Naive thymus-derived CD8-positive, alpha-beta T cell (primary cell): ENCODE data around the gene HELZ. TPM values are rescaled to one million over a fixed set of nuclear protein-coding genes. Genes with fewer than 3 reads are reported as not detected.
A peak's percentile ranks its signal among the peaks of the same experiment; 100 is the strongest.

Experiments
- ATAC-seq, 2 donors: fragments of 150-1000 bp; cut with Tn5 transposase in 1 of 2; sonication (Bioruptor Pico), chemical (Tn5 transposase) in 1 of 2; 1 replicate in 1 of 2; 2 replicates in 1 of 2; pipeline ENCODE4 v1.10.0; 2021; ENCODE audit warnings: mild to moderate bottlenecking in 2 of 2, moderate library complexity in 2 of 2
- POLR2A ChIA-PET: fragments of 350-600 bp; sonication (Branson Sonifier 250); formaldehyde crosslinking; loops from one replicate; lab custom pipeline; 2021; ENCODE audit warnings: antibody characterized with exemption; lab: Charles Lee
- DNase-seq, 10 donors: peaks; one replicate each; pipeline versions ENCODE4 v3.0.0 to v3.0.0-alpha.2; 2020 to 2022
- H3K27ac Mint-ChIP-seq, 10 donors: one replicate each; pipeline ENCODE4 v1.8.0; 2020 to 2022; ENCODE audit warnings: mild to moderate bottlenecking in 10 of 10, mixed read lengths in 10 of 10, moderate library complexity in 4 of 10, inconsistent platforms in 1 of 10
- H3K27me3 Mint-ChIP-seq, 5 donors: one replicate each; pipeline ENCODE4 v1.8.0; 2021 to 2022; ENCODE audit warnings: mixed read lengths in 5 of 5
- H3K36me3 Mint-ChIP-seq, 3 donors: one replicate each; pipeline ENCODE4 v1.8.0; 2020 to 2022; ENCODE audit warnings: mixed read lengths in 3 of 3, mild to moderate bottlenecking in 2 of 3, inconsistent platforms in 1 of 3
- H3K4me1 Mint-ChIP-seq, 4 donors: one replicate each; pipeline ENCODE4 v1.8.0; 2021 to 2022; ENCODE audit warnings: mixed read lengths in 4 of 4
- H3K4me3 Mint-ChIP-seq, 10 donors: one replicate each; pipeline ENCODE4 v1.8.0; 2020 to 2022; ENCODE audit warnings: mild to moderate bottlenecking in 10 of 10, mixed read lengths in 10 of 10, moderate library complexity in 6 of 10, inconsistent platforms in 1 of 10
- H3K9me3 Mint-ChIP-seq, 9 donors: one replicate each; pipeline ENCODE4 v1.8.0; 2020 to 2022; ENCODE audit warnings: mixed read lengths in 9 of 9, mild to moderate bottlenecking in 3 of 9, inconsistent platforms in 1 of 9, moderate library complexity in 1 of 9
- polyA plus RNA-seq, 3 donors: library from polyadenylated mRNA; unstranded; fragments of 300-500 nt; fragmentation: Illumina TruSeq; gene quantifications; one replicate each; pipeline ENCODE4 v1.2.3, GENCODE V29; 2021
- total RNA-seq, 8 experiments: library from RNA in 2 of 8; stranded (reverse) in 2 of 8; gene quantifications; one replicate each; pipeline ENCODE4 v1.2.3 and lab custom pipeline; 2021 to 2026

HELZ gene
- total and polyA plus RNA-seq, 5 experiments from 2014 or later: 43.0 to 75.1 (median 48.6) TPM

- no peak overlapping the region for H3K27ac Mint-ChIP-seq
These were observed 173.4 kb downstream of the HELZ start for GRCh38 chr17:67071595-67071994.

DNA sequence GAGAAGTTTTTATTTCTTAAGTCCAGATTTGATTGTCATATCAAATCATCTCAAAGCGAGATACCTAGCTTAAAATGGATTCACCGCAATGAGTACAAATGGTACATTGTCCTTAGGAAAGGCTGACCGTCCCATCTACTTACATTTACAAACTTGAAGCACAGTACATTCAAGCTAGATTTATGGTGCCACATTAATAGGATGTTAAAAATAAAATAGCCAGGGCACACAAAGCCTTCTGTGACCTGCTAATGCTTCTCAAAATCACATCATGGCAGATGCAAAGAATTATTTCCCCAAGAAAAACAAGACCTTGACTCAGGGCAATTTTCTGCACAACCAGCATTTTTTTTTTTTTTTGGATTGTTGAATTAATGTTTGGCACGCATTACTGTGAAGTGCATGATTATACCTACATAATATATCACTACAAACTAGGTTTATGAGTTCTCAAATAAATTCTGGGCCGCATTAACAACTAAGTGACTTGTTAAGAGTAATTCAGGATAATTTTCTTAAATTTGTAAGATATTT is 175.3 kb downstream of the HELZ start:
- no peak for ATAC-seq

More at GRCh38 chr17:67071595-67071994, 173.4 kb downstream of the HELZ start:
- Mint-ChIP-seq H3K9me3 (peaks cover 0 to 2% (median 0%) of the 10 kb centered on the region in 9 donors), H3K27me3 (no peaks in the 10 kb centered on the region), H3K36me3 (peaks cover 7 to 39% (median 38%) of the 10 kb centered on the region in 3 donors), H3K4me3 (no peak overlapping the region), H3K4me1 (peaks cover 0 to 2% (median 0%) of the 10 kb centered on the region in 4 donors)
- POLR2A ChIA-PET: no interaction called here
- no peak for ATAC-seq
- DNase-seq: no peak

DNA sequence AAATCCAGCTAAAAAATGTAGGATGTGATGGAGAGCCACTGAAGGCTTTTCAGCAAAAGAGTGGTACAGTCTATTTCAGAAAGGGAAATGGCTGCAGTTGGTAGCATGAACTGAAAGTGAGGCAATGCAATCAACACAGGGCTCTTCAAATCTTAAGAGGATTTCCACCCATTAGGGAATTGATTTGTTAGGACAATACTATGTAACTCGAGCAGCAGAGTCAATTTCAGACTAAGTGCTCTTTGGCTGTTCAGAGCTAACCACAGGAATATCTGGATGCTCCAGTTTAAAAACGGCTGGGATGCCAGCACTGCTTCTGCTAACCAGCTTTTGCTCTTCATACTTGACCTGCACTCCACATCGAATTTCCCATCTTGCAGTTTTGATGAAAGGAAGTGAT is 176.0 kb downstream of the HELZ start:
- Mint-ChIP-seq H3K4me3 (no peak overlapping the region), H3K27me3 (no peaks in the 10 kb centered on the region)

More for the DNA sequence above, 175.3 kb downstream of the HELZ start:
- H3K27me3 Mint-ChIP-seq: no peaks in the 10 kb centered on the region
- peaks cover 3 to 41% (median 25%) of the 10 kb centered on the region in 3 donors for H3K36me3 Mint-ChIP-seq
- DNase-seq: no peak
- no peak overlapping the region for H3K27ac Mint-ChIP-seq
- POLR2A ChIA-PET: no interaction called here
- no peaks in the 10 kb centered on the region for H3K4me1 Mint-ChIP-seq
- H3K4me3 Mint-ChIP-seq: no peak overlapping the region
- peaks cover 0 to 2% (median 0%) of the 10 kb centered on the region in 9 donors for H3K9me3 Mint-ChIP-seq

GRCh38 chr17:67067571-67068482 is 177.2 kb downstream of the HELZ start:
- H3K36me3 Mint-ChIP-seq: peaks cover 3 to 28% (median 17%) of the 10 kb centered on the region in 3 donors
- no peak overlapping the region for H3K4me3 Mint-ChIP-seq
- H3K9me3 Mint-ChIP-seq: no peaks in the 10 kb centered on the region
- no peak overlapping the region for H3K27ac Mint-ChIP-seq
- no peaks in the 10 kb centered on the region for H3K27me3 Mint-ChIP-seq
- DNase-seq (no peak), ATAC-seq (no peak)
- POLR2A ChIA-PET: no interaction called here
- H3K4me1 Mint-ChIP-seq: no peaks in the 10 kb centered on the region

More for the DNA sequence above, 176.0 kb downstream of the HELZ start:
- ATAC-seq (no peak), DNase-seq (no peak)
- Mint-ChIP-seq H3K9me3 (peaks cover 0 to 2% (median 0%) of the 10 kb centered on the region in 9 donors), H3K36me3 (peaks cover 3 to 39% (median 26%) of the 10 kb centered on the region in 3 donors), H3K4me1 (no peaks in the 10 kb centered on the region), H3K27ac (no peak overlapping the region)
- POLR2A ChIA-PET: no interaction called here

- POLR2A ChIA-PET: no interaction called here
- ATAC-seq (no peak), DNase-seq (no peak)
- H3K27me3 Mint-ChIP-seq: no peaks in the 10 kb centered on the region
- peak overlapping the region in 1 of 10 donors; percentile 29 for H3K27ac Mint-ChIP-seq
- H3K36me3 Mint-ChIP-seq: peaks cover 3 to 23% (median 15%) of the 10 kb centered on the region in 3 donors
- H3K4me1 Mint-ChIP-seq: no peaks in the 10 kb centered on the region
- no peaks in the 10 kb centered on the region for H3K9me3 Mint-ChIP-seq
- H3K4me3 Mint-ChIP-seq: no peak overlapping the region
These were observed 178.3 kb downstream of the HELZ start for GRCh38 chr17:67066717-67067116.

- no peak for ATAC-seq
- Mint-ChIP-seq H3K9me3 (no peaks in the 10 kb centered on the region), H3K4me1 (no peaks in the 10 kb centered on the region), H3K36me3 (peaks cover 0 to 17% (median 13%) of the 10 kb centered on the region in 3 donors), H3K4me3 (no peak overlapping the region), H3K27me3 (no peaks in the 10 kb centered on the region), H3K27ac (no peak overlapping the region)
- POLR2A ChIA-PET: no interaction called here
- DNase-seq: no peak
These were observed 181.9 kb downstream of the HELZ start for GRCh38 chr17:67063141-67063540.

DNA sequence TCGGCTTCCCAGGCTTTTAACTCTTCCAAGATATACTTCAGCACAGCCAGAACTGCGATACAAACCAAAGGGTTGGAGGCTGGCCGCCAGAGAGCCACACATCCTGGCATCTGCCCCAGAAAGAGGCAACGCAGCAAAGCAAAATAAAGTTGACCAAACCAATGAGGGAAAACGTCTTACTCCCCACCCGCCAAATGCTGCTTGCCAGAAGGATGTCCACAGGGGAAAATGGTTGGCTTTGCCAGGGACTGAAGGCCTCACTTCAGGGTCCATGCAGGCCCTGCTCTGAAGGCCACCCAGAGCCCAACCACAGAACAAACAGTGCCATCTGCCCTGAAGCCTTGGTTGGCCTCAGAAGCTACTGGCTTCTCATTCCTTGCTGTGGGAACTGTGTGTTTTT is 185.6 kb downstream of the HELZ start:
- POLR2A ChIA-PET: no interaction called here
- no peaks in the 10 kb centered on the region for H3K9me3 Mint-ChIP-seq
- peak overlapping the region in 1 of 10 donors; percentile 24 for H3K27ac Mint-ChIP-seq
- no peaks in the 10 kb centered on the region for H3K4me1 Mint-ChIP-seq
- peaks cover 0 to 9% (median 4%) of the 10 kb centered on the region in 3 donors for H3K36me3 Mint-ChIP-seq
- H3K4me3 Mint-ChIP-seq: no peak overlapping the region
- no peaks in the 10 kb centered on the region for H3K27me3 Mint-ChIP-seq
- DNase-seq (no peak), ATAC-seq (no peak)

DNA sequence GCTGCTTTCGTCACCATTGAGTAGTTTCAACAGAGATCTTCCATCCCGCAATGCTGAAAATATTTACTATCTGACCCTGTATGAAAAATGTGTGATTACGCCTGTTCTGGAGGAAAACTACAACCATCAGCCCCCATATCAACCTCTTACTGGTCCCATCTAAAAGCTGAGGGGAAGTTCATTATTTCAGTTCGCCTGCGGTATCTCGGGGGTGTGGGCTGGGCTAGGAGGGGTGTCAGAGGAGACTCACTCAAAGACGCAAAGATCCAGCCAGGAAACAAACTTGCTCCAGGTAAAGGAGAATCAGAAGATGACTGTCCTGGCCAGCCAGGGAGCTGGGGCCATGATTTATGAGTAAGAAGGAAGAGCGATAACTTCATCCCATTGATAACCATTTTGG is 187.0 kb downstream of the HELZ start:
- no peak for DNase-seq
- H3K27ac Mint-ChIP-seq: no peak overlapping the region
- H3K27me3 Mint-ChIP-seq: no peaks in the 10 kb centered on the region
- no peak for ATAC-seq
- no peaks in the 10 kb centered on the region for H3K9me3 Mint-ChIP-seq
- H3K4me1 Mint-ChIP-seq: no peaks in the 10 kb centered on the region
- peaks cover 0 to 8% (median 4%) of the 10 kb centered on the region in 3 donors for H3K36me3 Mint-ChIP-seq
- no peak overlapping the region for H3K4me3 Mint-ChIP-seq
- POLR2A ChIA-PET: no interaction called here

DNA sequence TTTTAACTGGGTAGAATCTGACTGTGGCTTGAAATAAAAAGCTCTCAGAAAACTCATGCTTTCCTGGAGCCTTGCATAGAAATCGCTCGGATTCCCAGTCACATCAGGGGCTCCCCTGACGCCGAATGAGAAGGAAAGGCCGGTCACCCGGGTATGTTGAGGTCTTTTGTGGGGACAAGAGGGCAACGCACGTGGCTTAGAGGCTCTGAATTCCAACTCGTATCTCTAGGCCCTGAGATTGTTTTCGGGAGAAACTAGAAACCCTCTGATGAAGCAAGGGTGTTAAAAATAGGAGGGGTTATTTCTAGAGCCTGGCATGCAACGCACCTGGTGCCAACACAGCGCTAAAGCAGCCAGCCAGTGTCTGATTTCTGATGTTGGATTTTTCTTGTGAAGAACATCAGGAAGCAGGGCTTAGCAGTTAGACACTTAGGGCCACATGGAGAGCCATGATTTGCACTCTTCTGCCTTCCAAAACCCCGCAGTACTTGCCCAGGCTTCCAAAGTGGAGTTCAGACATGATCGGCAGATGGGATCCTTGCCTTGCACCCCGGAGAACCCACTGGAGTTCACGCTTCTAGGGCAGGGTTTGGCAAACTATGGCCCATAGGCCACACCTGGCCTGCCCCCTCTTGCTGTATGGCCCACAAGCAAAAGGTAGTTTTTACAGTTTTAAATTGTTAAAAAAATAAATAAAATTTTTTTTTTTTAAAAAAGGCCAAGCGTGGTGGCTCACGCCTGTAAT is 188.1 kb downstream of the HELZ start:
- POLR2A ChIA-PET: no interaction called here
- ATAC-seq (no peak), DNase-seq (no peak)
- Mint-ChIP-seq H3K36me3 (peaks cover 0 to 4% (median 2%) of the 10 kb centered on the region in 3 donors), H3K4me1 (no peaks in the 10 kb centered on the region), H3K4me3 (no peak overlapping the region), H3K9me3 (no peaks in the 10 kb centered on the region), H3K27ac (no peak overlapping the region), H3K27me3 (no peaks in the 10 kb centered on the region)

DNA sequence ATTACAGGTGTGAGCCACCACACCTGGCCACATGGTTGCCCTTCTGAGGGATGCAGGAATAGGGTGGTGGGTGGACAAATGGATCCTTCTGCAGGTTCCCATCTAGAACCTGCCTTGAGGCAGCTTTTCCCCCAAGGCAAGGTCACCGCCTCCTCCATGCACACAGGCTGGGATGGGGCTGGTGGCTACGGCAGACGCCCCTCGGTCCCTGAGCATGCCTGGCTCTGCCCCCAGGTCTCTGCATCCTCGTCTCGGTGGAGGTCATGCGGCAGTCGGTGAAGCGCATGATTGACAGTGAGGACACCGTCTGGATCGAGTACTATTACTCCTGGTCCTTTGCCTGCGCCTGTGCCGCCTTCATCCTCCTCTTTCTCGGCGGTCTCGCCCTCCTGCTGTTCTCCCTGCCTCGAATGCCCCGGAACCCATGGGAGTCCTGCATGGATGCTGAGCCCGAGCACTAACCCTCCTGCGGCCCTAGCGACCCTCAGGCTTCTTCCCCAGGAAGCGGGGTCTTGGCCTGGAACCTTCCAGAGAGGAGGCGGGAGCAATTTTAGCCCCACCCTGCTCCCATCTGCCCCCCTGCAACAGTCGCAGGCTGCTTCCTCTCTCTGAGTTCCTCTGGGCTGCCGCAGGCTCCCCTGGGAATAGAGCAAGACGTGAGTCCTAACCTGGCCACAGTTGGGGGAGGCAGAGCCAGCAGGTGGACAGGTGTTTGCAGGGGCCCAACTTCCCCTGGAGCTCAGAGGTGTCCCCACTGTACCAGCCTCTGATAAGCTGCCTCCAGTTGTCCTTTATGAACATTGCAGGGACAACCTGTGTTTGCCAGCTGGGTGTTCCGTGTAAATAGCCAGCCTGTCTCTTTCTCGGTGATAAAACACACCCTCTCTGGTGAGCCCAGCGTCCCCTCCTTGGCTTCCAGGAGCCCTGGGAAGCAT is 188.9 kb downstream of the HELZ start:
- H3K4me3 Mint-ChIP-seq: no peak overlapping the region
- H3K36me3 Mint-ChIP-seq: peaks cover 0 to 2% (median 2%) of the 10 kb centered on the region in 3 donors
- DNase-seq (no peak), ATAC-seq (no peak)
- H3K4me1 Mint-ChIP-seq: no peaks in the 10 kb centered on the region
- H3K27ac Mint-ChIP-seq: no peak overlapping the region
- no peaks in the 10 kb centered on the region for H3K27me3 Mint-ChIP-seq
- no peaks in the 10 kb centered on the region for H3K9me3 Mint-ChIP-seq
- POLR2A ChIA-PET: no interaction called here

DNA sequence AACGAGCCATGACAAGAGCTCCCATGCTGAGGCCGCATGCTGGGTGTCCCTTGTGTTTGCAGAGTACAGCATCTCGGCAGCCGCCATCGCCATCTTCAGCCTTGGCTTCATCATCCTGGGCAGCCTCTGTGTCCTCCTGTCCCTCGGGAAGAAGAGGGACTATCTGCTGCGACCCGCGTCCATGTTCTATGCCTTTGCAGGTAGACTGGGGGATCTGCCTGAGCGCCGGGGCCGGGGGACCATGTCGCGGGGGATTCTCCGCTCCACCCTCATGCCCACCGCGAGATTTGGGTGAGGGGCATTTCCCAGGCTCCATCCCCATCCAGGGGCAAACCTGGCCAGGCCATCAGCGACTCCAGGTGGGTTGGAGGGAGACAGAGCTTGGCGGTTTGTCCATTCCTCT is 190.0 kb downstream of the HELZ start:
- no peak overlapping the region for H3K4me3 Mint-ChIP-seq
- H3K36me3 Mint-ChIP-seq: peaks cover 0 to 5% (median 0%) of the 10 kb centered on the region in 3 donors
- peaks cover 0 to under 1% (median 0%) of the 10 kb centered on the region in 9 donors for H3K9me3 Mint-ChIP-seq
- ATAC-seq: no peak
- no peaks in the 10 kb centered on the region for H3K4me1 Mint-ChIP-seq
- POLR2A ChIA-PET: no interaction called here
- no peak for DNase-seq
- no peak overlapping the region for H3K27ac Mint-ChIP-seq
- H3K27me3 Mint-ChIP-seq: no peaks in the 10 kb centered on the region

DNA sequence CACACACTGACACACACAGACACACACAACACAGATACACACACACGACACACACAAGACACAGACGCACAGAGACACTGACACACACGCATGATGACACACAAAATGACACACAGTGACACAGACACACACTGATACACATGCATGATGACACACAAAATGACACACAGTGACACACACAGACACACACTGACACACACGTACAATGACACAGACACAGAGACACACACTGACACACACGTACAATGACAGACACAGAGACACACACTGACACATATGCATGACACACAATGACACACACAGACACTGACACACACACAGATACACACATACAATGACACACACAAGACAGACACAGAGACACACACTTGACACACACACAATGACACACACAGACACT is 190.4 kb downstream of the HELZ start:
- DNase-seq: no peak
- no peak for ATAC-seq
- Mint-ChIP-seq H3K36me3 (peaks cover 0 to 5% (median 2%) of the 10 kb centered on the region in 3 donors), H3K4me3 (no peak overlapping the region), H3K4me1 (no peaks in the 10 kb centered on the region), H3K27ac (peak overlapping the region in 2 of 10 donors; percentile 3 to 48), H3K9me3 (peaks cover 0 to 5% (median under 1%) of the 10 kb centered on the region in 9 donors), H3K27me3 (no peaks in the 10 kb centered on the region)
- POLR2A ChIA-PET: no interaction called here
